ENCODE measurements around the gene CHAC1.

CHAC1 gene

DNA sequence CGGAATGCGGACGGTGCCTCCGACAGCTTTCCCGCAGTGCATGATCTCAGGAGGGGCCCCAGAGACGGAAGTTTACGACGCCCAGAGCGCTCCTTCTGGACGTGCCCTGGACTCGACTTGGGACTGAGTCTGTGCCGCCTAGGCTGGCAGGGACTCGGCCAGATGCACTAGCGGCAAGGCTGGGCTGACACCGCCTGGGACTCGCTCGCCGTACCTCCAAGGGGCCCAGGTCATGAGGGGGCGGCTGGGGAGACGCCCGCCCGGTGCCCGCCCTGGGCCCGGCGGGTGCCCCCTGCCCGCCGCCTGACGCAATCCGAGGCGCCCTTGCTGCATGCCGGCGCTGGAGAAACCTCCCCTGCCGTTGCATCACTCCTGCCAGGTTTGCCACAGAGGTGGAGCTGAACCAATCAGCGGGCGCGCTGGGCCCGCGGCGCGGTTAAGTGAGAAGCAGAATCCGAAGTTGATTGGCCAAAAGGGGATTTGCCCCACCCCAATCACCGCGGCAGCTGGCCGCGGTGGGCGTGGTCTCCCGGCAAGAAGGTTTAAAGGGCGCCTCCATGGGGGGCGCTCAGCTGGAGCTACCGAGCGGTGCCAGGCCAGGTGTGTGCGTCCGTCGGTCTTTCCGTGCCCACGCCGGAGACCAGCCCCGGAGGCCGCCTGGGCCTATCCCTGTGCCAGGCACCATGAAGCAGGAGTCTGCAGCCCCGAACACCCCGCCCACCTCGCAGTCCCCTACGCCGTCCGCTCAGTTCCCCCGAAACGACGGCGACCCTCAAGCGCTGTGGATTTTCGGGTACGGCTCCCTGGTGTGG is at the start of gene CHAC1:
Gene CHAC1 (plus strand): TSS at position 571 of the 812 bp plus-strand sequence. CDS start 113 bp downstream, at position 684.
- peak; percentile 95 to 97 for DNase-seq (ENCODE audit: low read depth in 2 of 2)

GRCh38 chr15:40904552-40905201 is 48.6 kb upstream of the CHAC1 start:
- no peak for DNase-seq (ENCODE audit: low read depth in 2 of 2)

- DNase-seq (ENCODE audit: low read depth in 2 of 2): peak; percentile 53 to 80
These were observed 46.9 kb upstream of the CHAC1 start for GRCh38 chr15:40906091-40906990.

DNA sequence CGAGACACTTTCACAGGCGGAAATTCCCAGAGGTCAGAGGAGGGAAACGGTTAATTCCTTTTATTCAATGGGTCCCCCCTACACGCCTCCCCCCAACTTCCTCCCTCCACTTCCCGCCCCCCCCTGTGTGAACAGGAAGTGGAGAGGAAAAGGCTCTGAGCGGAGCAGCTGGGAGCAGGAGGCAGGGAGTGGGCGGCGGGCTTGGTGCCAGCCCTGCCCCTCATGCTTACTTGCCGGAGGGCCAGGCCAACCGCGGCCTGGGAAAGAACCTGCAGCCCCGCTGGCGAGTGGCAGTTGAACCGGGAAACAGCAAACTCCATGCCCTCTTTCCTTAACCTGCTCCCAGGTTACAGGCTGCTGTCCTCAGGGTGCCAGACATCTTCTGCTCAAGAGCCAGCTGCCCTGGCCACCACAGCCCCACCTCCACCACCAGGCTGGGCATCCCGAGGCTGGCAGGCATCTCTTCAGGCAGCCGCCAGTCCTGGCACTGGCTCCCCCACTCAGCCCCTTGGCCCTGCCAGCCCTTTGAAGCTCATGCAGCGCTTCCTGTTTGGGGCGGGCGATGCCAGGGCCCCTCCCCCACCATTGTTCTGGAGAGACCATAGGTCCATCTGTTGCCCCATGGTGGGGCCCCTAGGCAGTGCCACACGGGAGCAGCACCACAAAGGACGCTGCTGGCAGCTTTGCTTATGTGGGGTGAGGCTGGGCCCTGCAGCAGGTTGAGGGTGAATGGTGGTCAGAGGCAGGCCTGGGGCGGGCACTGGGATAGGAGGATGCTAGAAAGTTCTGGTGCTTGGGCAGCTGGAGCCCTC is 46.1 kb upstream of the CHAC1 start:
- peak in 1 of 2 donors; percentile 43 for DNase-seq (ENCODE audit: low read depth in 2 of 2)

DNA sequence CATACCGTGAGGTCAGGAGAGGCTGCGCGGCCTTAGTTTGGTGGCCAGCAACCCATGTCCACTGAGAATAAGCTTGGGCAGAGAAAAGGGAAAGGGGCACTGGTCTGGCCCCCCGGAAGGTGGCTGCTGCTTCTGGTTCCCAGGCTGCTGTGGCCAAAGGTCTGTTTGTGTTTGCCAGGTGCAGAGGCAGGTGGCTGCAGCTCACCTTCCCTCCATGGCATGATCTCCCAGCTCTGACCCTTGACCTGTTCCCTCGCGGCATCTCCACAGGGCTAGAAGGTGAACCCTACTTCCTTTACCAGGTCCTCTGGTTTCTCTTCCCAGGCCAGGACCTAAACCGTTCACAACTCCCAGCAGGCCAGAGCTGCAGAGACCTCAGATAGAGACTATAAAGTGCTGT is 45.2 kb upstream of the CHAC1 start:
- DNase-seq (ENCODE audit: low read depth in 2 of 2): no peak

- DNase-seq (ENCODE audit: low read depth in 2 of 2): no peak
These were observed 43.3 kb upstream of the CHAC1 start for GRCh38 chr15:40909662-40910630.

DNA sequence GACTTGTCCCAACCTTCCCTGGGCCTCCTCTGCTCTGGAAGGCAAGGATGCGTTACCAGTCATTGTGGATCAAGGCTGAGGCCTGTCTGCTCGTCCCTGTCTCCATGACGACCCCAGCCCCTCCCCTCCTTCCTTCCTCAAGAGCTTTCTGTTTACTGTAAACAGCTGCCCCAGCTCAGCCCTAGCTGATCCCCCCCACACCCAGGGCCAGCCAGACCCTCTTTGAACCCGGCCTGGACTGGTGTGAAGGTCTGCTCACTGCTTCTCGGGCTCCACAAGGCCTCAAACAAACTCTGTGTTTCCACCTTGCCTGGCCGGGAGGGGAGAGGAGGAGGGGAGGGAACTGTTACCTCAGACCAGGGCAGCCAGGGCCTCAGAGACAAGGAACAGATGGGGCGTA is 42.1 kb upstream of the CHAC1 start:
- no peak for DNase-seq (ENCODE audit: low read depth in 2 of 2)

- DNase-seq (ENCODE audit: low read depth in 2 of 2): no peak
These were observed 41.6 kb upstream of the CHAC1 start for GRCh38 chr15:40911693-40912092.

GRCh38 chr15:40912478-40912877 is 40.8 kb upstream of the CHAC1 start:
- no peak for DNase-seq (ENCODE audit: low read depth in 2 of 2)

DNA sequence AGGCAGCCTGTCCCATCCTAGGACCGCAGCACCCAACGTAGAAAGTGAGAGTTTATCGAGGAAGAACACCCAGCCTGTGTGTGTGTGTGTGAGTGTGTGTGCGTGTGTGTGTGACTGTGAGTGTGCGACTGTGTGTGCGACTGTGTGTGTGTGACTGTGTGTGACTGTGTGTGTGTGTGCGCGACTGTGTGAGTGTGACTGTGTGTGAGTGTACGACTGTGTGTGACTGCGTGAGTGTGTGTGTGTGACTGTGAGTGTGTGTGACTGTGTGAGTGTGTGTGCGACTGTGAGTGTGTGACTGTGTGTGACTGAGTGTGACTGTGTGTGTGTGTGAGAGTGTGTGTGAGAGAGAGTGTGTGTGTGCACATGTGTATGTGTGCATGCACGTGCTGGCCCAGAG is 39.3 kb upstream of the CHAC1 start:
- DNase-seq (ENCODE audit: low read depth in 2 of 2): no peak

GRCh38 chr15:40914486-40914885 is 38.8 kb upstream of the CHAC1 start:
- no peak for DNase-seq (ENCODE audit: low read depth in 2 of 2)

DNA sequence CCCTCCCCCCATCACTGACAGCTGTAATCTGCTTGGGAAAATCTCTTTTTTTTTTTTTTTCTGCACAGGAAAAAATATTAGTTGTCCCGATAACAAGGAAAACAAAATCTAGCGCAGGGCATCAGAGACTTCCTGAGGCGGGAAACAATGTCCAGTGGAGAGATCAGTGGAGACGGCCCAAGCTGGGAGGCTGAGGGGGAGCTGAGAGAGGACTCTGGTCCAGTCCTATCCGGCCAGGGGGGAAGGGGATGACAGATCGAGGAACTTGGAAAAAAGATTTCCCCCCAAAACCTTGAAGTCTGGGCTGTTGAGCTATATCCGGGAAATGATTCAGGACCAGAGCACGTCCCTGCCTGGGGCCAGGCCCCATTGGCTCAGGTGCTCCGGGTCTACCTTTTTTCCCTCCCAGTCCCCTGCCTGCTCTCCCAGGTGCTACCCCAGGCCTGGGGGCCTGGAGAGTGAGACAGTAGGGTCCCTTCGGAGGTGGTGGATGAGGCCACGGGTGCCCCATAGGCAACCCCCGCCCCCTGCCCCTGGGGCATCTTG is 38.1 kb upstream of the CHAC1 start:
- no peak for DNase-seq (ENCODE audit: low read depth in 2 of 2)

- no peak for DNase-seq (ENCODE audit: low read depth in 2 of 2)
These were observed 37.6 kb upstream of the CHAC1 start for GRCh38 chr15:40915679-40916078.

DNA sequence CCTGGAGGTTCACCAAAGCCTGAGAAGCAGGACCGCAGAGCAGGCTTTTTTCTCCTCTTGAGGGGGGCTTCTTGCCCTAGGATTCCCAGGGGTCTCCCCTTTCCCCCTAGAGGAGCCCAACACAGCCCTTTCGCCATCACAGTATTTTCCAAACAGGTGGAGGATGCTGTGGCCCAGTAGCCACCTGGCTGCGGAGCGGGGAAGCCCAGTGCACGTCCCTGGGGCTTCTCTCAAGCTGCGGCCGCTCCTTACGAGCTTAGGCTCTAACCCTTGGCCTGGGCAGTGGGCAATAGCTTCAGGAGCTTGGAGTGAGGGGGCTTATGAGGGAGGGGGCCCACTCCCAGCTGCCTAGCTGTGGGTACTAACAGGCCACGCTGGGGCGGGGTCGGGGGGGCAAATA is 35.7 kb upstream of the CHAC1 start:
- DNase-seq (ENCODE audit: low read depth in 2 of 2): no peak

DNA sequence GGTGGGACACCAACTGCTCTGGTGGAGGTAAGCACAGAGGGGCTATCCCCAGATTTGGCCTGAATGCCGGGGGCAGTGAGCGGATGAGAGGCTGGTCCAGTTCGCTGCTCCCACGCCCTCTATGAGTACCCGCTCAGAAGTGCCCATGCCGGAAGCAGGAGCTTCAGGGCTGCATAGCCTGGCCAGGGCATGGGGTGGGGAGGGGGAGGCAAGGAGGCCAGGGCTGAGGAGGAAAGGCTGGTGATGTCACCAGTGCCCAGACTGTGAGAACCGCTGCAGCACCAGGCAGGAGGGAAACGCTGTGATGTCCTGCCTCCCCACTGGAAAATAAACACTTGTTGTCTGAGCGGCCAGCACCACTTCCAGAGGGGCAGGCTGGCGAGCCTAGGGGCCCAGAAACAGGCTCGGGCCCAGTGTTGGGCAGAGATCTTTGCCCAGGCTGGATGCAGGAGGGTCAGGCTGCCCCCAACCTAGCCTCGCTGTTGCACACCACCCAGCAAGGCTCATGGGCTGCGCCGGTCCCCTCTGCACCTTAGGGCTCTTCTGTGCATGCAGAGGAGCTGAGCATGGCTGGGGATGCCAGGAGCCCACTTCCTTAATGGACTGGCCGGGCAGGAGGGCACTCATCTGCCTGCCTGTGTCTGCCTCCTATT is 35.0 kb upstream of the CHAC1 start:
- no peak for DNase-seq (ENCODE audit: low read depth in 2 of 2)

- DNase-seq (ENCODE audit: low read depth in 2 of 2): no peak
These were observed 34.4 kb upstream of the CHAC1 start for GRCh38 chr15:40918799-40919392.

DNA sequence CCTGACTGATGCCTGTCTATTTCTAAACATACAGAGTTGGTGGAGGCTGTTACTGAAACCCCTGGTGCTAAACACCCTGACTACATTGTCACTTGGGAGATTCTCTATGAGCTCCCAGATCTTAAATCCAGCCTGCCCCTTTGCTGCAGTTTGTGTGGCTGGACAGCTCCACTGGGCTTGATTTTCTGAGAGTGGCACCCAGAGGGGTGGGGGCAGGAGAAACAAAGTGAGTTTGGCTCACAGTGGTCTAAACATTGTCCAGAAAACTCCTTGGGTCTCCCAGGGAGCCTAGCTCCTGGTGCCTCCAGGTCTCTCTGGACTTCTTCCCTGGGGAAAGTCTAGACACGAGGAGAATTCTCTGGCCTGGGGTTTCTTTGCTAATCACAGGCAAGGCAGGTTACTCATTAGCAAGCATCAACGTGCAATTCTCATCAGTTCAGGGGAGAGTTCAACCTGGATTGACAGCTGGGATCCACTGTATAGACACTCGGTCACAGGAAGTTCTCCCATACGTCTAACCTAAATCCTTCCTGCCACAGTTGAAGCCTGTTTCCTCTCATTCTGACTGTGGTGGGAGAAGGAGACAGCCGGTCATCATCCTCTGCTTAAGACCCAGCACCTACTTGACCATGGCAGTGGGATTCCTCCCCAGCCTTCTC is 31.2 kb upstream of the CHAC1 start:
- no peak for DNase-seq (ENCODE audit: low read depth in 2 of 2)

- no peak for DNase-seq (ENCODE audit: low read depth in 2 of 2)
These were observed 30.7 kb upstream of the CHAC1 start for GRCh38 chr15:40922608-40923005.
